GM18907 (cell line): ENCODE measurements around the gene FBXO48.
A peak's percentile ranks its signal among the peaks of the same experiment; 100 is the strongest.
"Not testable (repeated sequence)": the region's sequence is repeated elsewhere in the genome, so short reads cannot be mapped to it uniquely, and the experiment has no call there.

ENCODE experiments used
- ATAC-seq: cut with Tn5 transposase; IDR thresholded peaks from one replicate; pipeline ENCODE4 v1.9.1; 2021; ENCODE audit warnings: mild to moderate bottlenecking, moderate library complexity; ENCODE audit not compliant: unreplicated experiment

The FBXO48 gene

GRCh38 chr2:68472796-68473414 lies 5.8 kb upstream of the FBXO48 start:
- ATAC-seq: no peak

GRCh38 chr2:68471385-68471784 lies 4.3 kb upstream of the FBXO48 start:
- no peak for ATAC-seq

GRCh38 chr2:68469935-68470334 lies 2.8 kb upstream of the FBXO48 start:
- ATAC-seq: no peak

- no peak for ATAC-seq
These were observed 1.7 kb upstream of the FBXO48 start for GRCh38 chr2:68468801-68469200.

GRCh38 chr2:68466778-68467076 lies 367 bp downstream of the FBXO48 start:
- ATAC-seq: no peak

- no peak for ATAC-seq
These were observed 725 bp downstream of the FBXO48 start for GRCh38 chr2:68466361-68466777.

- ATAC-seq: no peak
These were observed 1.8 kb downstream of the FBXO48 start for GRCh38 chr2:68465081-68465916.

- no peak for ATAC-seq
These were observed 2.4 kb downstream of the FBXO48 start for GRCh38 chr2:68464651-68465050.

GRCh38 chr2:68463287-68463877 lies 3.7 kb downstream of the FBXO48 start:
- no peak for ATAC-seq

GRCh38 chr2:68458981-68459380 lies 8.1 kb downstream of the FBXO48 start:
- no peak for ATAC-seq

- ATAC-seq: no peak
These were observed 10.9 kb downstream of the FBXO48 start for GRCh38 chr2:68456198-68456597.

- no peak for ATAC-seq
These were observed 12.4 kb downstream of the FBXO48 start for GRCh38 chr2:68454719-68455118.

GRCh38 chr2:68453761-68454360 lies 13.2 kb downstream of the FBXO48 start:
- ATAC-seq: no peak

- ATAC-seq: no peak
These were observed 14.8 kb downstream of the FBXO48 start for GRCh38 chr2:68452158-68452900.

GRCh38 chr2:68448671-68449653 lies 18.1 kb downstream of the FBXO48 start:
- no peak for ATAC-seq

GRCh38 chr2:68447118-68447517 lies 20.0 kb downstream of the FBXO48 start:
- ATAC-seq: no peak

GRCh38 chr2:68446425-68446824 lies 20.7 kb downstream of the FBXO48 start:
- not testable (repeated sequence) for ATAC-seq

- ATAC-seq: no peak
These were observed 25.1 kb downstream of the FBXO48 start for GRCh38 chr2:68441994-68442322.

GRCh38 chr2:68441179-68441993 lies 25.7 kb downstream of the FBXO48 start:
- peak; percentile 98 for ATAC-seq
